Liver (tissue), 9 donors: ENCODE results near the gene C6orf89. TPM values are rescaled to one million over a fixed set of nuclear protein-coding genes. Genes with fewer than 3 reads are reported as not detected.
A peak's percentile ranks its signal among the peaks of the same experiment; 100 is the strongest.

ENCODE experiments used
- DNase-seq: peaks from one replicate; pipeline ENCODE4 v3.0.0-alpha.2; 2017; ENCODE audit warnings: low spot score
- H3K27ac ChIP-seq, 2 donors: one replicate each; pipeline ENCODE4 v1.7.0; 2013; ENCODE audit warnings: inconsistent platforms in 2 of 2, low read length in 2 of 2, control low read depth in 1 of 2, low read depth in 1 of 2, mild to moderate bottlenecking in 1 of 2
- H3K27me3 ChIP-seq, 4 donors: one replicate each; pipeline versions ENCODE4 v1.6.1 to v1.7.0; 2013; ENCODE audit warnings: low read length in 3 of 4, inconsistent platforms in 1 of 4, mild to moderate bottlenecking in 1 of 4, moderate library complexity in 1 of 4; ENCODE audit not compliant: control insufficient read depth in 4 of 4, insufficient read depth in 4 of 4
- H3K36me3 ChIP-seq, 4 donors: one replicate each; pipeline versions ENCODE4 v1.6.1 to v1.7.0; 2013; ENCODE audit warnings: low read length in 3 of 4, mild to moderate bottlenecking in 3 of 4, low read depth in 1 of 4, moderate library complexity in 1 of 4; ENCODE audit not compliant: control insufficient read depth in 4 of 4, insufficient read depth in 3 of 4
- H3K4me1 ChIP-seq, 4 donors: one replicate each; pipeline versions ENCODE4 v1.6.1 to v1.7.0; 2013; ENCODE audit warnings: low read length in 3 of 4, mild to moderate bottlenecking in 3 of 4, moderate library complexity in 1 of 4; ENCODE audit not compliant: control insufficient read depth in 4 of 4, insufficient read depth in 4 of 4
- H3K4me3 ChIP-seq, 3 donors: one replicate each; pipeline versions ENCODE4 v1.6.1 to v1.7.0; 2013; ENCODE audit warnings: low read length in 3 of 3, control low read depth in 1 of 3, low read depth in 1 of 3, mild to moderate bottlenecking in 1 of 3
- H3K9ac ChIP-seq, 2 donors: one replicate each; pipeline ENCODE4 v1.7.0; 2013; ENCODE audit warnings: low read length in 2 of 2, mild to moderate bottlenecking in 2 of 2, moderate library complexity in 2 of 2, control low read depth in 1 of 2, low read depth in 1 of 2
- H3K9me3 ChIP-seq, 4 donors: one replicate each; pipeline versions ENCODE4 v1.6.1 to v1.7.0; 2013; ENCODE audit warnings: low read length in 3 of 4; ENCODE audit not compliant: control insufficient read depth in 4 of 4
- FOXA2 ChIP-seq: IDR thresholded peaks from 2 replicates; pipeline ENCODE4 v1.6.1; 2016; ENCODE audit warnings: antibody characterized with exemption
- GABPA ChIP-seq, 2 donors: IDR thresholded peaks in 1 of 2; conservative IDR thresholded peaks in 1 of 2; 2 replicates each; pipeline ENCODE4 v1.6.1; 2016; ENCODE audit warnings: antibody characterized with exemption in 2 of 2, mild to moderate bottlenecking in 1 of 2, moderate library complexity in 1 of 2
- HNF4G ChIP-seq: IDR thresholded peaks from 2 replicates; pipeline ENCODE4 v1.6.1; 2016; ENCODE audit warnings: antibody characterized with exemption
- RAD21 ChIP-seq, 2 donors: IDR thresholded peaks; 2 replicates each; pipeline ENCODE4 v1.6.1; 2016; ENCODE audit warnings: antibody characterized with exemption in 2 of 2, mild to moderate bottlenecking in 2 of 2
- RXRA ChIP-seq, 2 donors: IDR thresholded peaks; 2 replicates each; pipeline ENCODE4 v1.6.1; 2017 to 2018; ENCODE audit warnings: antibody characterized with exemption in 2 of 2, mild to moderate bottlenecking in 1 of 2
- SP1 ChIP-seq: IDR thresholded peaks from 2 replicates; pipeline ENCODE4 v1.6.1; 2018; ENCODE audit warnings: antibody characterized with exemption, mild to moderate bottlenecking
- TAF1 ChIP-seq: conservative IDR thresholded peaks from 2 replicates; pipeline ENCODE4 v1.6.1; 2016; ENCODE audit warnings: antibody characterized with exemption, mild to moderate bottlenecking
- WGBS: extraction: QIAGEN DNeasy Blood & Tissue Kit; methylation state at CpG from one replicate; pipeline ENCODE4 v1.1.7; 2013; 5-methylcytosine and 5-hydroxymethylcytosine counted together
- polyA plus RNA-seq, 2 donors: library from polyadenylated mRNA; stranded (reverse) in 1 of 2; unstranded in 1 of 2; fragments of 200-250 nt in 1 of 2; fragments of >200 nt in 1 of 2; fragmentation: Nextera tagmentation in 1 of 2; extraction: Ambion mirVana in 1 of 2; gene quantifications; one replicate each; pipeline versions ENCODE4 v1.2.1 to v1.2.3, GENCODE V29; 2013 to 2015
- total RNA-seq, 2 donors: library from RNA; depleted of rRNA; stranded (reverse); fragments of >200 nt; gene quantifications; one replicate each; pipeline ENCODE4 v1.2.3, GENCODE V29; 2014
- TF ChIP-seq, protein P1 (sequence below): IDR thresholded peaks from 2 replicates; pipeline ENCODE4 v1.6.1; 2016; ENCODE audit warnings: antibody characterized with exemption
- TF ChIP-seq, protein P2 (sequence below): fragments of 150-350 bp; IDR thresholded peaks from 2 replicates; pipeline ENCODE4 v1.5.1; 2017; ENCODE audit warnings: improper control_type of control experiment, low read depth, low read length; ENCODE audit not compliant: missing input control
- TF ChIP-seq, protein P3 (sequence below): IDR thresholded peaks from 2 replicates; pipeline ENCODE4 v1.6.1; 2016; ENCODE audit warnings: antibody characterized with exemption, mild to moderate bottlenecking
- donor health status: healthy.
- donor health status: healthy.
- donor health status: healthy.
- donor health status: healthy.
- donor health status: healthy.

The C6orf89 gene
- total and polyA plus RNA-seq, 4 donors, result 14.0 to 27.2 (median 21.0) TPM

DNA sequence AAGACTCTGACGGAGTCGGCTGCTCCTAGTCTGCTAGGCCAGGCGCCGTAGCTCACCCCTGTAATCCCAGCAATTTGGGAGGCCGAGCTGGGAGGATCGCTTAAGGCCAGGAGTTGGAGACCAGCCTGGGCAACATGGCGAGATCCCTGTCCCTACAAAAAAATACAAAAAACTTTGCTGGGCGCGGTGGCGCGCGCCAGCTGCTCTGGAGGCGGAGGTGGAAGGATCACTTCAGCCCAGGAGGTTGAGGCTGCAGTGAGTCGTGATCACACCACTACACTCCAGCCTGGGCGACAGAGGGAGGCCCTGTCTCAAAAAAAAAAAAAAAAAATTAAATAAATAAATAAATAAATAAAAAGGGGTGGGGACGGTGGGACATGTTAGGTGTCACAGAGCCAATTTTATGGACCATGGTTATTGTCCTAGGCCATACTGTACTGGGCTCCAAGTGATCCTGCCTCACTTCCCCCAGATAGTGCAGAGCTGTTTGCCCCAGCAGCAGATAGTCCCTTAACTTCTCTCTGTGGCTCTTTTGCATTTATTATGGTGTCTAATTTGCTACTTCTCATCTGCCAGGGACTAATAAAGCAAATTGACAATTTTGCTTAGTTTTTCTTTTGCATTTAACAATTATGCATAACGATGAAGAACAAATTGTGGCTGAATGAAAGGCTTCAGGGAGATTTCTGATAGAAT lies 74.0 kb downstream of the C6orf89 start:
- H3K27ac ChIP-seq, result no peak overlapping the region
- no peak for DNase-seq
- H3K36me3 ChIP-seq, result no peaks in the 10 kb centered on the region
- no peak overlapping the region for H3K9ac ChIP-seq
- no peak overlapping the region for H3K4me3 ChIP-seq
- WGBS, result 92% methylated on average over 17 of the region's 17 CpGs
- H3K27me3 ChIP-seq, result no peaks in the 10 kb centered on the region
- no peaks in the 10 kb centered on the region for H3K4me1 ChIP-seq
- H3K9me3 ChIP-seq, result no peaks in the 10 kb centered on the region
- TF ChIP-seq RXRA (IDR thresholded peaks at IDR 0.05), result no peak

DNA sequence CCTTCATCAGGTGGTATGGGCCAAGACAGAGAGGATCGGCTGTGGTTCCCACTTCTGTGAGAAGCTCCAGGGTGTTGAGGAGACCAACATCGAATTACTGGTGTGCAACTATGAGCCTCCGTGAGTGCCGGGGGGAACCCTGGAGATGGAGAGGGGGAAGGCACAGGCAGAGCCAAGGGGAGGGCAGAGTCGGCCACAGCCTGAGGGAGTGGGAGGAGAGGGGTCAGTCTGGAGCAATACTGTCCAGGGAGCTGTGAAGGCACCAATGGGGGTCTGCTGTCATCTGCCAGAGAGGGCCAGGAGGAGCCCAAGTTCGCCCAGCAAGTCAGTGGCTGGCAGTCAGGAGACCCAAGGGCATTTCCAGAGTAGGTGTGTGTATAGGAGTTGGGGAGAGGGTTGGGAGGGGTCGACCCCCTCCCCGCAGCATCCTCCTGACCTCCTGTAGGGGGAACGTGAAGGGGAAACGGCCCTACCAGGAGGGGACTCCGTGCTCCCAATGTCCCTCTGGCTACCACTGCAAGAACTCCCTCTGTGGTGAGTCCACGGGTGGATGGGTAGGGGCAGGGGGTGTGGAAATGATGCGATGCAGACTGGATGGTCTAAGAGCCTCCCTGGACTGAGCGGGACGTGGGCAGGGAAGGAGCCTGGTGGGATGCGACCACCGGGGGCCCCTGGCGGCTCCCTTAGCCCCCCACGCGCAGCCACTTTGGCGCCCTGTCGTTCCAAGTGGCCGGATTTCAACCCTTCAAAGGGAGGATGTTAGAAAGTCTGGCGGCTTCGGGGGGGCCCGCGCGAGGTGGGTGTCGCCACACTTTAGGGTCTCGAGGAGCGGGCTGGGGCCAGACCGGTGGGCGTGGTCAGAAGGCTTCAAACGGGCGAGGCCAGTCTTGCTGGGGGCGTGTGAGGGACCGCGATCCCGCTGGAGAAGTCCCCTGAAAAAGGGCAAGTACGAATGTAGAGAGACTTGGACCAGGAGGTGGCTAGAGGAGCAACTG lies 76.0 kb downstream of the C6orf89 start:
- H3K27ac ChIP-seq, result no peak overlapping the region
- no peaks in the 10 kb centered on the region for H3K9me3 ChIP-seq
- no peaks in the 10 kb centered on the region for H3K36me3 ChIP-seq
- DNase-seq, result no peak
- H3K27me3 ChIP-seq, result no peaks in the 10 kb centered on the region
- 56% methylated on average over 40 of the region's 40 CpGs for WGBS
- no peaks in the 10 kb centered on the region for H3K4me1 ChIP-seq
- no peak overlapping the region for H3K9ac ChIP-seq
- TF ChIP-seq TAF1 (no peak), SP1 (no peak), RAD21 (IDR thresholded peaks at IDR 0.05) (no peak), GABPA (IDR thresholded peaks at IDR 0.05 in 1 of 2, conservative IDR thresholded peaks at IDR 0.05 in 1 of 2) (no peak), HNF4G (no peak), FOXA2 (no peak)
- TF ChIP-seq, protein P1, sequence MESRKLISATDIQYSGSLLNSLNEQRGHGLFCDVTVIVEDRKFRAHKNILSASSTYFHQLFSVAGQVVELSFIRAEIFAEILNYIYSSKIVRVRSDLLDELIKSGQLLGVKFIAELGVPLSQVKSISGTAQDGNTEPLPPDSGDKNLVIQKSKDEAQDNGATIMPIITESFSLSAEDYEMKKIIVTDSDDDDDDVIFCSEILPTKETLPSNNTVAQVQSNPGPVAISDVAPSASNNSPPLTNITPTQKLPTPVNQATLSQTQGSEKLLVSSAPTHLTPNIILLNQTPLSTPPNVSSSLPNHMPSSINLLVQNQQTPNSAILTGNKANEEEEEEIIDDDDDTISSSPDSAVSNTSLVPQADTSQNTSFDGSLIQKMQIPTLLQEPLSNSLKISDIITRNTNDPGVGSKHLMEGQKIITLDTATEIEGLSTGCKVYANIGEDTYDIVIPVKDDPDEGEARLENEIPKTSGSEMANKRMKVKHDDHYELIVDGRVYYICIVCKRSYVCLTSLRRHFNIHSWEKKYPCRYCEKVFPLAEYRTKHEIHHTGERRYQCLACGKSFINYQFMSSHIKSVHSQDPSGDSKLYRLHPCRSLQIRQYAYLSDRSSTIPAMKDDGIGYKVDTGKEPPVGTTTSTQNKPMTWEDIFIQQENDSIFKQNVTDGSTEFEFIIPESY, result no peak
- TF ChIP-seq, protein P2, sequence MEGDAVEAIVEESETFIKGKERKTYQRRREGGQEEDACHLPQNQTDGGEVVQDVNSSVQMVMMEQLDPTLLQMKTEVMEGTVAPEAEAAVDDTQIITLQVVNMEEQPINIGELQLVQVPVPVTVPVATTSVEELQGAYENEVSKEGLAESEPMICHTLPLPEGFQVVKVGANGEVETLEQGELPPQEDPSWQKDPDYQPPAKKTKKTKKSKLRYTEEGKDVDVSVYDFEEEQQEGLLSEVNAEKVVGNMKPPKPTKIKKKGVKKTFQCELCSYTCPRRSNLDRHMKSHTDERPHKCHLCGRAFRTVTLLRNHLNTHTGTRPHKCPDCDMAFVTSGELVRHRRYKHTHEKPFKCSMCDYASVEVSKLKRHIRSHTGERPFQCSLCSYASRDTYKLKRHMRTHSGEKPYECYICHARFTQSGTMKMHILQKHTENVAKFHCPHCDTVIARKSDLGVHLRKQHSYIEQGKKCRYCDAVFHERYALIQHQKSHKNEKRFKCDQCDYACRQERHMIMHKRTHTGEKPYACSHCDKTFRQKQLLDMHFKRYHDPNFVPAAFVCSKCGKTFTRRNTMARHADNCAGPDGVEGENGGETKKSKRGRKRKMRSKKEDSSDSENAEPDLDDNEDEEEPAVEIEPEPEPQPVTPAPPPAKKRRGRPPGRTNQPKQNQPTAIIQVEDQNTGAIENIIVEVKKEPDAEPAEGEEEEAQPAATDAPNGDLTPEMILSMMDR, result no peak
- H3K4me3 ChIP-seq, result no peak overlapping the region

DNA sequence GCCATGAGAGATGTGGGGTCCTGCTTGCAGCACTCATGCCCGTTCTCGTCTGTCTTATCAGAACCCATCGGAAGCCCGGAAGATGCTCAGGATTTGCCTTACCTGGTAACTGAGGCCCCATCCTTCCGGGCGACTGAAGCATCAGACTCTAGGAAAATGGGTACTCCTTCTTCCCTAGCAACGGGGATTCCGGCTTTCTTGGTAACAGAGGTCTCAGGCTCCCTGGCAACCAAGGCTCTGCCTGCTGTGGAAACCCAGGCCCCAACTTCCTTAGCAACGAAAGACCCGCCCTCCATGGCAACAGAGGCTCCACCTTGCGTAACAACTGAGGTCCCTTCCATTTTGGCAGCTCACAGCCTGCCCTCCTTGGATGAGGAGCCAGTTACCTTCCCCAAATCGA lies 77.1 kb downstream of the C6orf89 start:
- Histone ChIP-seq H3K9me3 (no peaks in the 10 kb centered on the region), H3K36me3 (peaks cover 0 to 9% (median 3%) of the 10 kb centered on the region in 4 donors), H3K27ac (no peak overlapping the region), H3K4me1 (no peaks in the 10 kb centered on the region), H3K9ac (no peak overlapping the region), H3K27me3 (no peaks in the 10 kb centered on the region), H3K4me3 (no peak overlapping the region)
- DNase-seq, result peak; percentile 69
- TF ChIP-seq, protein P3, sequence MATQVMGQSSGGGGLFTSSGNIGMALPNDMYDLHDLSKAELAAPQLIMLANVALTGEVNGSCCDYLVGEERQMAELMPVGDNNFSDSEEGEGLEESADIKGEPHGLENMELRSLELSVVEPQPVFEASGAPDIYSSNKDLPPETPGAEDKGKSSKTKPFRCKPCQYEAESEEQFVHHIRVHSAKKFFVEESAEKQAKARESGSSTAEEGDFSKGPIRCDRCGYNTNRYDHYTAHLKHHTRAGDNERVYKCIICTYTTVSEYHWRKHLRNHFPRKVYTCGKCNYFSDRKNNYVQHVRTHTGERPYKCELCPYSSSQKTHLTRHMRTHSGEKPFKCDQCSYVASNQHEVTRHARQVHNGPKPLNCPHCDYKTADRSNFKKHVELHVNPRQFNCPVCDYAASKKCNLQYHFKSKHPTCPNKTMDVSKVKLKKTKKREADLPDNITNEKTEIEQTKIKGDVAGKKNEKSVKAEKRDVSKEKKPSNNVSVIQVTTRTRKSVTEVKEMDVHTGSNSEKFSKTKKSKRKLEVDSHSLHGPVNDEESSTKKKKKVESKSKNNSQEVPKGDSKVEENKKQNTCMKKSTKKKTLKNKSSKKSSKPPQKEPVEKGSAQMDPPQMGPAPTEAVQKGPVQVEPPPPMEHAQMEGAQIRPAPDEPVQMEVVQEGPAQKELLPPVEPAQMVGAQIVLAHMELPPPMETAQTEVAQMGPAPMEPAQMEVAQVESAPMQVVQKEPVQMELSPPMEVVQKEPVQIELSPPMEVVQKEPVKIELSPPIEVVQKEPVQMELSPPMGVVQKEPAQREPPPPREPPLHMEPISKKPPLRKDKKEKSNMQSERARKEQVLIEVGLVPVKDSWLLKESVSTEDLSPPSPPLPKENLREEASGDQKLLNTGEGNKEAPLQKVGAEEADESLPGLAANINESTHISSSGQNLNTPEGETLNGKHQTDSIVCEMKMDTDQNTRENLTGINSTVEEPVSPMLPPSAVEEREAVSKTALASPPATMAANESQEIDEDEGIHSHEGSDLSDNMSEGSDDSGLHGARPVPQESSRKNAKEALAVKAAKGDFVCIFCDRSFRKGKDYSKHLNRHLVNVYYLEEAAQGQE, result no peak
- TF ChIP-seq SP1, result no peak
- 56% methylated on average over 12 of the region's 12 CpGs for whole genome bisulfite sequencing
